Subcutaneous adipose tissue (tissue), 4 donors: Measurements from ENCODE around the gene EDEM2. TPM values are rescaled to one million over a fixed set of nuclear protein-coding genes. Genes with fewer than 3 reads are reported as not detected.

ENCODE experiments used
- small RNA-seq: library from RNA; depleted of rRNA; stranded (forward); fragments of <200 nt; gene quantifications from one replicate; pipeline ENCODE3, GENCODE V24; 2016
- total RNA-seq, 4 donors: library from RNA; depleted of rRNA; stranded (reverse); fragments of >200 nt; gene quantifications; one replicate each; pipeline ENCODE4 v1.1.0, GENCODE V29; 2016
- TF ChIP-seq, protein P1 (sequence below): fragments of 450-650 bp; IDR thresholded peaks from one replicate; pipeline ENCODE4 v1.5.1; 2016; ENCODE audit warnings: low read depth, mild to moderate bottlenecking, control low read depth, antibody characterized with exemption, moderate library complexity

Gene EDEM2
- total RNA-seq, 4 donors from 2014 or later: 24.0 to 37.8 (median 31.6) TPM

- TF ChIP-seq, protein P1, sequence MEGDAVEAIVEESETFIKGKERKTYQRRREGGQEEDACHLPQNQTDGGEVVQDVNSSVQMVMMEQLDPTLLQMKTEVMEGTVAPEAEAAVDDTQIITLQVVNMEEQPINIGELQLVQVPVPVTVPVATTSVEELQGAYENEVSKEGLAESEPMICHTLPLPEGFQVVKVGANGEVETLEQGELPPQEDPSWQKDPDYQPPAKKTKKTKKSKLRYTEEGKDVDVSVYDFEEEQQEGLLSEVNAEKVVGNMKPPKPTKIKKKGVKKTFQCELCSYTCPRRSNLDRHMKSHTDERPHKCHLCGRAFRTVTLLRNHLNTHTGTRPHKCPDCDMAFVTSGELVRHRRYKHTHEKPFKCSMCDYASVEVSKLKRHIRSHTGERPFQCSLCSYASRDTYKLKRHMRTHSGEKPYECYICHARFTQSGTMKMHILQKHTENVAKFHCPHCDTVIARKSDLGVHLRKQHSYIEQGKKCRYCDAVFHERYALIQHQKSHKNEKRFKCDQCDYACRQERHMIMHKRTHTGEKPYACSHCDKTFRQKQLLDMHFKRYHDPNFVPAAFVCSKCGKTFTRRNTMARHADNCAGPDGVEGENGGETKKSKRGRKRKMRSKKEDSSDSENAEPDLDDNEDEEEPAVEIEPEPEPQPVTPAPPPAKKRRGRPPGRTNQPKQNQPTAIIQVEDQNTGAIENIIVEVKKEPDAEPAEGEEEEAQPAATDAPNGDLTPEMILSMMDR: no peak
Measured at GRCh38 chr20:35077872-35078271, 69.3 kb downstream of the EDEM2 start.

DNA sequence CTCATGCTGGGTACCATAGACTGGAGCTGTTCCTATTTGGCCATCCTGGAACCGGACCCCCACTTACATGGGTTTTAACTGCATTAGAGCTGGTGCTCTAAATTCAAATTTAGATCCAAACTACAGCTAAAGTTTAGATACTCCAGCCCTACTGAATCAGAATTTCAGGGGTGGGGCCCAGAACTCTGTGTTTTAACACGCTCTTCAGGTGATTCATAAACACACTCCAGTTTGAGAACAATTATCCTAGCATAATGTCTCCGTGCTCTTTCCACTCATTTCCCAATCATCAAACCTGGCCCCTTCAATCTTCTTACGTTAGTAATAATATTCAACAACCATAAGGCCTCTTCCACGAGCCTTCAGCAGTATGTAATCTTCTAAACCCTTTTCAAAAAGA, 69.8 kb downstream of the EDEM2 start:
- TF ChIP-seq, protein P1: no peak

- TF ChIP-seq, protein P1: no peak
Measured at GRCh38 chr20:35066194-35066593, 80.9 kb downstream of the EDEM2 start.

Small RNA genes within 50 kb of the gene (small RNA-seq; reads per million reads assigned to genes)
- gene RF00275 (not detected), gene RNA5SP483 (not detected)

Other genes starting within 250 kb of the EDEM2 start
- 10 to 100 TPM; 25.4 to 42.4 (median 30.0) TPM for gene GSS, start 191.5 kb downstream of the EDEM2 start, total RNA-seq
- gene MYH7B, start 191.5 kb downstream of the EDEM2 start, total RNA-seq: 1 to 10 TPM in 1 of 4 donors, under 1 TPM in 3; 0.17 to 2.8 (median 0.38) TPM
- 100 to 1,000 TPM in 1 of 4 donors, 10 to 100 TPM in 3; 76.6 to 112 (median 78.5) TPM for gene TRPC4AP, start 54.5 kb downstream of the EDEM2 start, total RNA-seq
- gene PROCR, start 24.7 kb upstream of the EDEM2 start, total RNA-seq: 10 to 100 TPM; 61.9 to 86.5 (median 71.5) TPM
- gene MMP24, start 79.4 kb upstream of the EDEM2 start, total RNA-seq: 1 to 10 TPM in 1 of 4 donors, under 1 TPM in 2, not detected in 1; 0.17 to 1.3 (median 0.66) TPM
- gene MMP24OS, start 130.8 kb upstream of the EDEM2 start, total RNA-seq: 10 to 100 TPM; 27.5 to 56.5 (median 31.6) TPM
- gene EIF6, start 137.4 kb upstream of the EDEM2 start, total RNA-seq: 10 to 100 TPM; 50.1 to 75.5 (median 67.9) TPM
- gene FAM83C, start 145.1 kb upstream of the EDEM2 start, total RNA-seq: not detected